Fibroblast of lung (primary cell): ENCODE measurements around the gene FHIT. TPM values are rescaled to one million over a fixed set of nuclear protein-coding genes. Genes with fewer than 3 reads are reported as not detected.

Source experiments
- DNase-seq, 2 donors: peaks; one replicate each; pipeline versions ENCODE4 v3.0.0 to v3.0.0-alpha.2; 2010; ENCODE audit warnings: low read depth in 2 of 2
- H2AFZ ChIP-seq: 2 replicates; pipeline ENCODE4 v1.5.1; 2012; ENCODE audit warnings: low read length, control low read depth, inconsistent platforms
- H3K27ac ChIP-seq: 2 replicates; pipeline ENCODE4 v1.5.1; 2011; ENCODE audit warnings: low read length, control low read depth; ENCODE audit not compliant: insufficient read depth
- H3K27me3 ChIP-seq: 2 replicates; pipeline ENCODE4 v1.5.1; 2011; ENCODE audit warnings: mild to moderate bottlenecking, low read length; ENCODE audit not compliant: control insufficient read depth, insufficient read depth
- H3K36me3 ChIP-seq: 2 replicates; pipeline ENCODE4 v1.5.1; 2011; ENCODE audit warnings: low read length; ENCODE audit not compliant: control insufficient read depth, insufficient read depth
- H3K4me1 ChIP-seq: 2 replicates; pipeline ENCODE4 v1.5.1; 2011; ENCODE audit warnings: low read length; ENCODE audit not compliant: control insufficient read depth, insufficient read depth; ENCODE audit errors: extremely low read depth
- H3K4me2 ChIP-seq: 2 replicates; pipeline ENCODE4 v1.5.1; 2011; ENCODE audit warnings: low read length, control low read depth; ENCODE audit not compliant: insufficient read depth; ENCODE audit errors: extremely low read depth
- H3K4me3 ChIP-seq, 4 experiments: fragments of 200-600 bp in 1 of 4; sonication (generic) in 1 of 4; replicated peaks in 1 of 4; 2 replicates each; pipeline ENCODE4 v1.5.1; 2011 to 2016; ENCODE audit warnings: low read length in 4 of 4, low read depth in 3 of 4, mild to moderate bottlenecking in 3 of 4, control low read depth in 2 of 4, inconsistent platforms in 1 of 4, mixed read lengths in 1 of 4; ENCODE audit not compliant: insufficient read depth in 1 of 4; ENCODE audit errors: control extremely low read depth in 1 of 4
- H3K79me2 ChIP-seq: 2 replicates; pipeline ENCODE4 v1.5.1; 2012; ENCODE audit warnings: mild to moderate bottlenecking, low read length, inconsistent platforms; ENCODE audit not compliant: control insufficient read depth, insufficient read depth
- H3K9ac ChIP-seq: 2 replicates; pipeline ENCODE4 v1.5.1; 2011; ENCODE audit warnings: mild to moderate bottlenecking, low read length, control low read depth; ENCODE audit not compliant: insufficient read depth
- H3K9me3 ChIP-seq: 2 replicates; pipeline ENCODE4 v1.5.1; 2012; ENCODE audit warnings: low read depth, low read length; ENCODE audit not compliant: control insufficient read depth, insufficient read depth
- H4K20me1 ChIP-seq: 2 replicates; pipeline ENCODE4 v1.5.1; 2011; ENCODE audit warnings: low read length; ENCODE audit not compliant: control insufficient read depth, insufficient read depth; ENCODE audit errors: extremely low read depth
- CTCF ChIP-seq, 2 donors: IDR thresholded peaks in 1 of 2; conservative IDR thresholded peaks in 1 of 2; 1 replicate in 1 of 2; 2 replicates in 1 of 2; pipeline ENCODE4 v1.5.1; 2011 to 2012; ENCODE audit warnings: low read length in 2 of 2, control low read depth in 1 of 2, inconsistent platforms in 1 of 2, low read depth in 1 of 2, mild to moderate bottlenecking in 1 of 2
- EZH2 ChIP-seq: IDR thresholded peaks from 2 replicates; pipeline ENCODE4 v1.5.1; 2012; ENCODE audit warnings: low read length, control low read depth, mild to moderate bottlenecking; ENCODE audit errors: missing control alignments
- polyA plus RNA-seq, 2 donors: library from polyadenylated mRNA; depleted of rRNA in 1 of 2; stranded (reverse) in 1 of 2; unstranded in 1 of 2; fragments of >200 nt; gene quantifications; 2 replicates each; pipeline ENCODE4 v1.2.1, GENCODE V29; 2011 to 2012; ENCODE audit warnings: missing spikeins in 1 of 2
- total RNA-seq: library from RNA; depleted of rRNA; stranded (reverse); fragments of >200 nt; gene quantifications from 2 replicates; pipeline ENCODE4 v1.2.1, GENCODE V29; 2014

The FHIT gene
- total and polyA plus RNA-seq, 2 donors (not counting 1 experiment from before 2014, with no cell fraction given) = 0.79 to 2.1 TPM

DNA sequence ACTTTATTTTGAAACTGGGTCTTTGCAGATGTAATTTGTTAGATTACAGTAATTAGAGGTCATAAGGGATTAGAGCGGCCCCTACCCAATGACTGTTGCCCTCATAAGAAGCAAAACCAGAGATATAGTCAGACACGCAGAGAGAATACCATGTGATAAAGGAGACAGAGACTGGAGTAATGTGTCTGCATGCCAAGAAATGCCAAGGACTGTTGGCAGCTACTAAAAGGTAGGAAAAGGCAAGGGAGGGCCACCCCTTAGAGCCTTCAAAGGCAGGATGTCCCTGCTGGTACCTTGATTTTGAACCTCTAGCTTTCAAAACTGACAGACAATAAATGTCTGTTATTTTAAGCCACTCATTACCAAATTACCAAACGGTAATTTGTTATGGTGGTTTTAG is 548.2 kb downstream of the FHIT start:
- H3K79me2 ChIP-seq = no peaks in the 10 kb centered on the region
- no peak overlapping the region for H3K4me2 ChIP-seq
- TF ChIP-seq EZH2 = no peak
- no peak overlapping the region for H3K9ac ChIP-seq
- no peaks in the 10 kb centered on the region for H4K20me1 ChIP-seq
- no peak overlapping the region for H3K27ac ChIP-seq
- no peak for DNase-seq
- H3K4me3 ChIP-seq = no peak overlapping the region
- H3K9me3 ChIP-seq = no peaks in the 10 kb centered on the region
- no peaks in the 10 kb centered on the region for H3K27me3 ChIP-seq
- no peak overlapping the region for H2AFZ ChIP-seq
- no peaks in the 10 kb centered on the region for H3K4me1 ChIP-seq
- H3K36me3 ChIP-seq = no peaks in the 10 kb centered on the region

DNA sequence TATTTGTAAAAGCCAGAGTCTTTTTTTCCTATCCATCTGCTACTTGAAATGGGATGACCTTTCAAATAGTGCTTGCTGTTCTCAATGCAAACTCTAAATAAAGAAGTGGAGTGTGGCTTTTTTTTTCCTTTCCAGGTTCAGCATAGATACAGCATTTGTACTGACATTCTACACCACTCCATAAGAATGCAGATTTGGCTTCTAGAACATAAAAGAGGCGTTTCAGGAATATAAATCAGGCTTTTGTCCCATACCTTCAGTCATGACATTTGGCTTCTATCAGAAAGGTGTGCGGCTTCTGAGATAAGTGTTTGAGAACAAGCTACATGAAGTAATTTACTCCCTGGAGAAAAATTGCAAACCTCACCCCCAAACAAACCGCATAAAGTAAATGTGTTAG is 553.1 kb downstream of the FHIT start:
- H3K79me2 ChIP-seq = no peaks in the 10 kb centered on the region
- no peak for DNase-seq
- no peak overlapping the region for H3K4me2 ChIP-seq
- H3K27me3 ChIP-seq = no peaks in the 10 kb centered on the region
- TF ChIP-seq EZH2 (no peak), CTCF (conservative IDR thresholded peaks at IDR 0.05 in 1 of 2, IDR thresholded peaks at IDR 0.05 in 1 of 2; ENCODE audit: low read depth in 1 of 2, low read length in 2 of 2) (no peak)
- H3K36me3 ChIP-seq = no peaks in the 10 kb centered on the region
- H3K4me1 ChIP-seq = no peaks in the 10 kb centered on the region
- H3K4me3 ChIP-seq = no peak overlapping the region
- no peak overlapping the region for H3K9ac ChIP-seq
- no peak overlapping the region for H2AFZ ChIP-seq
- H3K27ac ChIP-seq = no peak overlapping the region
- H3K9me3 ChIP-seq = no peaks in the 10 kb centered on the region
- no peaks in the 10 kb centered on the region for H4K20me1 ChIP-seq

GRCh38 chr3:60697132-60697531 is 554.1 kb downstream of the FHIT start:
- H3K4me2 ChIP-seq = no peak overlapping the region
- no peak overlapping the region for H3K27ac ChIP-seq
- no peak for DNase-seq
- no peaks in the 10 kb centered on the region for H3K36me3 ChIP-seq
- TF ChIP-seq EZH2 = no peak
- TF ChIP-seq CTCF (conservative IDR thresholded peaks at IDR 0.05 in 1 of 2, IDR thresholded peaks at IDR 0.05 in 1 of 2; ENCODE audit: low read depth in 1 of 2, low read length in 2 of 2) = no peak
- H3K9ac ChIP-seq = no peak overlapping the region
- H3K79me2 ChIP-seq = no peaks in the 10 kb centered on the region
- H2AFZ ChIP-seq = no peak overlapping the region
- no peaks in the 10 kb centered on the region for H3K27me3 ChIP-seq
- no peak overlapping the region for H3K4me3 ChIP-seq
- no peaks in the 10 kb centered on the region for H3K4me1 ChIP-seq
- no peaks in the 10 kb centered on the region for H4K20me1 ChIP-seq
- no peaks in the 10 kb centered on the region for H3K9me3 ChIP-seq
